ENCODE data around the gene CLCN2. TPM values are rescaled to one million over a fixed set of nuclear protein-coding genes. Genes with fewer than 3 reads are reported as not detected.

The CLCN2 gene
- total and polyA plus RNA-seq, 2 of the 8 experiments (the other 6 are each of a cell fraction or from before 2014, with no cell fraction given), result 13.7 to 16.1 TPM

- peak; percentile 60 for TF ChIP-seq TAF1 (IDR thresholded peaks at IDR 0.05; ENCODE audit: low read depth, low read length)
- TF ChIP-seq, protein P1, sequence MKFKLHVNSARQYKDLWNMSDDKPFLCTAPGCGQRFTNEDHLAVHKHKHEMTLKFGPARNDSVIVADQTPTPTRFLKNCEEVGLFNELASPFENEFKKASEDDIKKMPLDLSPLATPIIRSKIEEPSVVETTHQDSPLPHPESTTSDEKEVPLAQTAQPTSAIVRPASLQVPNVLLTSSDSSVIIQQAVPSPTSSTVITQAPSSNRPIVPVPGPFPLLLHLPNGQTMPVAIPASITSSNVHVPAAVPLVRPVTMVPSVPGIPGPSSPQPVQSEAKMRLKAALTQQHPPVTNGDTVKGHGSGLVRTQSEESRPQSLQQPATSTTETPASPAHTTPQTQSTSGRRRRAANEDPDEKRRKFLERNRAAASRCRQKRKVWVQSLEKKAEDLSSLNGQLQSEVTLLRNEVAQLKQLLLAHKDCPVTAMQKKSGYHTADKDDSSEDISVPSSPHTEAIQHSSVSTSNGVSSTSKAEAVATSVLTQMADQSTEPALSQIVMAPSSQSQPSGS (IDR thresholded peaks at IDR 0.05; ENCODE audit: low read length), result peak; percentile 45; the same call in 1 of the 2 replicates
Measured at GRCh38 chr3:184335661-184336546, 25.5 kb downstream of the CLCN2 start (continued).
